A673 (cell line): ENCODE data around the gene LRRC37A3. TPM values are rescaled to one million over a fixed set of nuclear protein-coding genes. Genes with fewer than 3 reads are reported as not detected.
"Not testable (repeated sequence)": the region's sequence is repeated elsewhere in the genome, so short reads cannot be mapped to it uniquely, and the experiment has no call there.

Source experiments
- BruUV-seq: library from RNA; stranded (reverse); fragments of 400-500 nt; replicated peaks from 2 replicates; lab custom pipeline; 2021; lab: Mats Ljungman, UMichigan
- CTCF ChIA-PET: fragments of 300-600 bp; sonication (Branson Sonifier 250); formaldehyde crosslinking; loops from one replicate; lab custom pipeline; 2022; ENCODE audit warnings: antibody characterized with exemption; lab: Charles Lee
- POLR2A ChIA-PET: fragments of 300-600 bp; sonication (Branson Sonifier 250); formaldehyde crosslinking; loops from one replicate; lab custom pipeline; 2022; ENCODE audit warnings: antibody characterized with exemption; ENCODE audit not compliant: low non-redundant PET; lab: Charles Lee
- DNase-seq: peaks from one replicate; pipeline ENCODE4 v3.0.0-alpha.2; 2015; ENCODE audit warnings: low spot score
- H3K27ac ChIP-seq: fragments of 200-600 bp; sonication (generic); 2 replicates; pipeline ENCODE4 v1.5.1; 2016; ENCODE audit warnings: mixed run types, low read depth, mild to moderate bottlenecking, mixed read lengths, antibody characterized with exemption, low read length; ENCODE audit not compliant: poor library complexity, severe bottlenecking
- H3K27me3 ChIP-seq: fragments of 200-600 bp; sonication (generic); replicated peaks from 2 replicates; pipeline ENCODE4 v1.6.1; 2017; ENCODE audit warnings: mixed run types, low read depth, mild to moderate bottlenecking, mixed read lengths, antibody characterized with exemption, low read length; ENCODE audit not compliant: insufficient read depth, poor library complexity
- H3K36me3 ChIP-seq: fragments of 200-600 bp; sonication (generic); 2 replicates; pipeline ENCODE4 v1.6.1; 2016; ENCODE audit warnings: mixed run types, mild to moderate bottlenecking, mixed read lengths, antibody characterized with exemption, low read length; ENCODE audit not compliant: insufficient read depth, poor library complexity, severe bottlenecking
- H3K4me1 ChIP-seq: fragments of 200-600 bp; sonication (generic); 2 replicates; pipeline ENCODE4 v1.6.1; 2017; ENCODE audit warnings: mixed run types, mild to moderate bottlenecking, mixed read lengths, antibody characterized with exemption, low read length; ENCODE audit not compliant: insufficient read depth, poor library complexity, severe bottlenecking
- H3K4me3 ChIP-seq: fragments of 200-600 bp; sonication (generic); 2 replicates; pipeline ENCODE4 v1.5.1; 2016; ENCODE audit warnings: low read depth, mixed run types, mild to moderate bottlenecking, mixed read lengths, low read length; ENCODE audit not compliant: poor library complexity, severe bottlenecking
- H3K9me3 ChIP-seq: fragments of 200-600 bp; sonication (generic); 2 replicates; pipeline ENCODE4 v1.6.1; 2016; ENCODE audit warnings: mixed run types, low read depth, mild to moderate bottlenecking, mixed read lengths, antibody characterized with exemption, low read length; ENCODE audit not compliant: poor library complexity, severe bottlenecking
- CTCF ChIP-seq: fragments of 300-800, 200-600 bp; sonication (generic); conservative IDR thresholded peaks from 2 replicates; pipeline ENCODE4 v1.5.1; 2017; ENCODE audit warnings: low read depth, mild to moderate bottlenecking, antibody characterized with exemption, low read length, moderate library complexity, mixed read lengths
- intact Hi-C: fragments of 100-400 bp; cut with micrococcal nuclease; formaldehyde crosslinking; loops from one replicate; pipeline ENCODE4 v1.10.0; 2022; ENCODE audit not compliant: unreplicated experiment
- total RNA-seq: library from RNA; stranded (reverse); gene quantifications from 2 replicates; pipeline ENCODE4 v1.2.3, GENCODE V29; 2021

LRRC37A3 gene
- total RNA-seq, 1 experiment from 2014 or later = 17.6 TPM

- TSS peak; percentile 13 for BruUV-seq
- DNase-seq, H3K4me1 ChIP-seq, POLR2A ChIA-PET, H3K27me3 ChIP-seq, H3K36me3 ChIP-seq, H3K4me3 ChIP-seq, intact Hi-C loops, CTCF ChIA-PET, H3K27ac ChIP-seq, H3K9me3 ChIP-seq: not testable (repeated sequence)
These were observed 9.6 kb downstream of the LRRC37A3 start for GRCh38 chr17:64909511-64910190.

- DNase-seq, H3K9me3 ChIP-seq, CTCF ChIA-PET, H3K27ac ChIP-seq, H3K27me3 ChIP-seq, H3K36me3 ChIP-seq, POLR2A ChIA-PET, H3K4me3 ChIP-seq, intact Hi-C loops, H3K4me1 ChIP-seq, BruUV-seq: not testable (repeated sequence)
These were observed 15.2 kb downstream of the LRRC37A3 start for GRCh38 chr17:64904069-64904468.

- H3K4me1 ChIP-seq, H3K27ac ChIP-seq, DNase-seq, H3K9me3 ChIP-seq, BruUV-seq, H3K4me3 ChIP-seq, intact Hi-C loops, H3K27me3 ChIP-seq, CTCF ChIA-PET, POLR2A ChIA-PET, H3K36me3 ChIP-seq: not testable (repeated sequence)
These were observed 22.1 kb downstream of the LRRC37A3 start for GRCh38 chr17:64897136-64897535.

GRCh38 chr17:64874210-64874609 lies 45.1 kb downstream of the LRRC37A3 start:
- intact Hi-C loops, H3K36me3 ChIP-seq, H3K4me3 ChIP-seq, H3K27ac ChIP-seq, DNase-seq, H3K4me1 ChIP-seq, H3K9me3 ChIP-seq, H3K27me3 ChIP-seq, POLR2A ChIA-PET, BruUV-seq: not testable (repeated sequence)
- CTCF ChIA-PET = interaction anchor here (0.6 kb wide), 1 partner anchor 357 kb away, joined by 6 read pairs; no protein-coding TSS in a partner anchor

- POLR2A ChIA-PET, BruUV-seq, H3K27me3 ChIP-seq, H3K27ac ChIP-seq, H3K4me3 ChIP-seq, CTCF ChIA-PET, H3K9me3 ChIP-seq, H3K36me3 ChIP-seq, intact Hi-C loops, H3K4me1 ChIP-seq: not testable (repeated sequence)
- peak; percentile 75 for DNase-seq
- TF ChIP-seq CTCF = peak; percentile 67
These were observed 71.5 kb downstream of the LRRC37A3 start for GRCh38 chr17:64847504-64848466.

- CTCF ChIA-PET, H3K4me1 ChIP-seq, H3K36me3 ChIP-seq, BruUV-seq, H3K27me3 ChIP-seq, DNase-seq, H3K9me3 ChIP-seq, H3K4me3 ChIP-seq, H3K27ac ChIP-seq, POLR2A ChIA-PET, intact Hi-C loops: not testable (repeated sequence)
These were observed 72.4 kb downstream of the LRRC37A3 start for GRCh38 chr17:64846892-64847291.
